ENCODE results near the gene PDZD7.

PDZD7 gene

DNA sequence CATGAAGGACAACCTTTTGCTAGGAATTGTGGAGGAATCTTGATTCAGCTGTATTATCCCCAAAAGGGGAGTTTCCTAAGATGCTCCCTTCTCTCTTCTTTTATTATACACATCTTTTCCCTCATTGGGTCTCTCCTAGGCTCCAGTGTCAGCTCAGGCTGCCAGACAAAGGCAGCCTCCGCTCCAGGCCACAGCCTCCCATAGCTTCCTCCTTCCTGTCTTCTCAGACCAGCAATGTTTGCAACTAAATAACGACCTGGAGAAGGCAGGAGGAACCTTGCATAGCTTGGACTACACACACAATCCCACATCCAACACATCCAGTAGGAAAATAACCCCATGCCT is 12.4 kb upstream of the PDZD7 start:
- H3K27me3 Mint-ChIP-seq (ENCODE audit: low read depth): peaks cover 40% of the 10 kb centered on the region
- H3K27ac Mint-ChIP-seq: peak overlapping the region; percentile 97 to 100 (median 99)
- TF ChIP-seq CTCF (IDR thresholded peaks at IDR 0.05; ENCODE audit: unreplicated experiment in 3 of 3): no peak
- H3K4me1 Mint-ChIP-seq: peaks cover 45% of the 10 kb centered on the region
- H3K4me3 Mint-ChIP-seq: peak overlapping the region; percentile 87 to 92 (median 91)
- H3K36me3 Mint-ChIP-seq (ENCODE audit: low read depth): no peaks in the 10 kb centered on the region
- no peaks in the 10 kb centered on the region for H3K9me3 Mint-ChIP-seq

DNA sequence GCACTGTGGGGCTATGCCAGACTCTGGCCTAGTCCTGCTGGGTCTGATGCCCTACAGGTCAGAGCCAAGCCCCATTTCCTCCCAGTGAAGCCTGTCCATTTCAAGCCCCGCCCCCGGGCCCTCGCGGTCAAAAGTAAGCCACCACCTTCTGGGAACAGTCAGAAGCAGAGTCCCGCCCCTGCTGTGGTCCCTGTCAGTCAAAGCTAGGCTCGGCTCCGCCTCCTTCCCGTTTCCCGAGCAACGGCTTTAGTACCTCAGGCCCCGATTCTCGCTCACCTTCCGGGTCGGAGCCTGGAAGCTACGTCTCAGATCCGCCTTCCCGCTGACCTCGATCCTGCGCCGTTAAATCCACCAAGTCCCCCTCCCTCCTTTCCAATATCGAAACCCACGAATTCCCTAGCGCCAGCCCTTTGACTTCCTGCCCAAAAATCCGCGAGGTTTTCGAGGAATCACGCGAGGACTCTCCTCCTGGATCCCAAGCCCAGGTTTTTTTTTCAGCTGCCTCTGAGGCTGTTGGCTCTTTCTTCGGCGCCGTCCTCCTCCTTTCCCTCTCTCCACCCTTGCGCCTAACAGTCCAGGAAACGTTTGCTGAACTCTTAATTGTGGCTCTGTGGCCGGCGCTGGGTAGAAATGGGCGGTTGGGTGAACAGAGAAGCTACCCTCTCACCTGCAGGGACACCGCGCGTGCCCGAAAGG is 11.9 kb upstream of the PDZD7 start:
- Mint-ChIP-seq H3K27me3 (ENCODE audit: low read depth) (peaks cover 35% of the 10 kb centered on the region), H3K27ac (peak overlapping the region; percentile 97 to 100 (median 99)), H3K9me3 (no peaks in the 10 kb centered on the region), H3K4me1 (peaks cover 43% of the 10 kb centered on the region), H3K4me3 (peak overlapping the region; percentile 87 to 92 (median 91)), H3K36me3 (ENCODE audit: low read depth) (peaks cover 4% of the 10 kb centered on the region)
- no peak for TF ChIP-seq CTCF (IDR thresholded peaks at IDR 0.05; ENCODE audit: unreplicated experiment in 3 of 3)

DNA sequence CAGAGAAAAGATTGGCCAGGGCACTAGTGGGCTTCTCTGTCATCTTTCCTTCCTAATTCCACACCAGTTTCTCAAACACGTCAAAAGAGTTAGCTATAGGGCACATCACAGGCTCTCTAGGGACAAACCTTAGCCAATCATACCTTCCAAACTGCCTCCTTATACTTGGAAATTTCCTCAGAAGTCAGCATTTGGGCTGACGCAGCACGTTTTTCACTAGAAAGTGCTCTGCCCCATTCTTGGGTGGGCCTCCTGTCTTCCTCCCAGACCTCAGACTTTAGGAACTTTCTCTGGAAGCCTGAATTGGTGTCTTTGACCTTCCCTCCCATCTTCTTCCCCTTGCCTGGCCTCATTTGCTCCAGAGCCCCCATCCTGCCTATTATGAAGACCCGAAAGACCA is 11.2 kb upstream of the PDZD7 start:
- Mint-ChIP-seq H3K27me3 (ENCODE audit: low read depth) (peaks cover 28% of the 10 kb centered on the region), H3K4me3 (peak overlapping the region; percentile 87 to 92 (median 91)), H3K4me1 (peaks cover 41% of the 10 kb centered on the region), H3K27ac (peak overlapping the region; percentile 97 to 100 (median 99)), H3K36me3 (ENCODE audit: low read depth) (peaks cover 6% of the 10 kb centered on the region), H3K9me3 (no peaks in the 10 kb centered on the region)
- TF ChIP-seq CTCF (IDR thresholded peaks at IDR 0.05; ENCODE audit: unreplicated experiment in 3 of 3): no peak

- peak; percentile 84 to 88 (median 86) for TF ChIP-seq CTCF (IDR thresholded peaks at IDR 0.05; ENCODE audit: unreplicated experiment in 3 of 3)
- Mint-ChIP-seq H3K27ac (peak overlapping the region; percentile 41 to 99 (median 97)), H3K4me1 (peaks cover 33% of the 10 kb centered on the region), H3K36me3 (ENCODE audit: low read depth) (peaks cover 6% of the 10 kb centered on the region), H3K4me3 (peak overlapping the region; percentile 38 to 87 (median 56)), H3K27me3 (ENCODE audit: low read depth) (peaks cover 23% of the 10 kb centered on the region), H3K9me3 (no peaks in the 10 kb centered on the region)
These were observed 10.4 kb upstream of the PDZD7 start for GRCh38 chr10:101041252-101041761.

- Mint-ChIP-seq H3K27me3 (ENCODE audit: low read depth) (peaks cover 22% of the 10 kb centered on the region), H3K4me1 (peaks cover 29% of the 10 kb centered on the region), H3K9me3 (no peaks in the 10 kb centered on the region), H3K36me3 (ENCODE audit: low read depth) (peaks cover 6% of the 10 kb centered on the region), H3K27ac (peak overlapping the region; percentile 32 to 97 (median 41)), H3K4me3 (peak overlapping the region in 1 of 3 experiments; percentile 56)
- TF ChIP-seq CTCF (IDR thresholded peaks at IDR 0.05; ENCODE audit: unreplicated experiment in 3 of 3): no peak
These were observed 9.9 kb upstream of the PDZD7 start for GRCh38 chr10:101040851-101041250.

- peaks cover 29% of the 10 kb centered on the region for H3K4me1 Mint-ChIP-seq
- no peak for TF ChIP-seq CTCF (IDR thresholded peaks at IDR 0.05; ENCODE audit: unreplicated experiment in 3 of 3)
- H3K27me3 Mint-ChIP-seq (ENCODE audit: low read depth): peaks cover 18% of the 10 kb centered on the region
- peaks cover 6% of the 10 kb centered on the region for H3K36me3 Mint-ChIP-seq (ENCODE audit: low read depth)
- no peak overlapping the region for H3K27ac Mint-ChIP-seq
- no peaks in the 10 kb centered on the region for H3K9me3 Mint-ChIP-seq
- H3K4me3 Mint-ChIP-seq: no peak overlapping the region
These were observed 9.1 kb upstream of the PDZD7 start for GRCh38 chr10:101040061-101040460.

Data from nephron (organoid).